GM18507 (cell line): ENCODE data around the gene SLC39A11.
"Not testable (repeated sequence)": the region's sequence is repeated elsewhere in the genome, so short reads cannot be mapped to it uniquely, and the experiment has no call there.

Source experiments
- DNase-seq: peaks from one replicate; pipeline ENCODE4 v3.0.0; 2011; ENCODE audit warnings: low read depth; ENCODE audit not compliant: insufficient read length; ENCODE audit errors: extremely low spot score
- FAIRE-seq: peaks from 2 replicates; lab custom pipeline; 2011; peaks lifted over from hg19 to GRCh38; lab: Jason Lieb, UNC

SLC39A11 gene

GRCh38 chr17:73088561-73088960 is 3.9 kb downstream of the SLC39A11 start:
- no peak for DNase-seq
- FAIRE-seq, result no peak

- FAIRE-seq, result no peak
- no peak for DNase-seq
Measured at GRCh38 chr17:73083432-73083831, 9.1 kb downstream of the SLC39A11 start.

GRCh38 chr17:73074566-73074965 is 17.9 kb downstream of the SLC39A11 start:
- no peak for FAIRE-seq
- DNase-seq, result no peak

- DNase-seq, result no peak
- FAIRE-seq, result no peak
Measured at GRCh38 chr17:73072219-73072962, 20.1 kb downstream of the SLC39A11 start.

- FAIRE-seq, result no peak
- no peak for DNase-seq
Measured at GRCh38 chr17:73071066-73071999, 21.2 kb downstream of the SLC39A11 start.

GRCh38 chr17:73069841-73070240 is 22.6 kb downstream of the SLC39A11 start:
- DNase-seq (no peak), FAIRE-seq (no peak)

- DNase-seq (no peak), FAIRE-seq (no peak)
Measured at GRCh38 chr17:73069164-73069770, 23.2 kb downstream of the SLC39A11 start.

GRCh38 chr17:73068322-73069153 is 23.9 kb downstream of the SLC39A11 start:
- no peak for DNase-seq
- FAIRE-seq, result no peak

- DNase-seq, result not testable (repeated sequence)
- peak; percentile 24 for FAIRE-seq
Measured at GRCh38 chr17:73067699-73068098, 24.8 kb downstream of the SLC39A11 start.

GRCh38 chr17:73067075-73067474 is 25.4 kb downstream of the SLC39A11 start:
- FAIRE-seq, result no peak
- DNase-seq, result no peak

GRCh38 chr17:73066148-73066884 is 26.2 kb downstream of the SLC39A11 start:
- no peak for FAIRE-seq
- no peak for DNase-seq

GRCh38 chr17:73065376-73065775 is 27.1 kb downstream of the SLC39A11 start:
- FAIRE-seq (no peak), DNase-seq (no peak)

- DNase-seq, result no peak
- FAIRE-seq, result no peak
Measured at GRCh38 chr17:73064084-73064938, 28.2 kb downstream of the SLC39A11 start.

- DNase-seq (no peak), FAIRE-seq (no peak)
Measured at GRCh38 chr17:73062726-73063125, 29.8 kb downstream of the SLC39A11 start.

GRCh38 chr17:73061161-73061560 is 31.3 kb downstream of the SLC39A11 start:
- FAIRE-seq (no peak), DNase-seq (no peak)

GRCh38 chr17:73060721-73061120 is 31.8 kb downstream of the SLC39A11 start:
- DNase-seq (no peak), FAIRE-seq (no peak)

GRCh38 chr17:73059713-73060112 is 32.8 kb downstream of the SLC39A11 start:
- not testable (repeated sequence) for FAIRE-seq, DNase-seq

GRCh38 chr17:73058022-73058421 is 34.5 kb downstream of the SLC39A11 start:
- DNase-seq (no peak), FAIRE-seq (no peak)
